HepG2 (cell line): ENCODE data around the gene ACTR1B. TPM values are rescaled to one million over a fixed set of nuclear protein-coding genes. Genes with fewer than 3 reads are reported as not detected.

Experiments used
- ATAC-seq: fragments of 200-7000 bp; cut with Tn5 transposase; 3 replicates; pipeline ENCODE4 v1.9.1; 2020; ENCODE audit warnings: mild to moderate bottlenecking, moderate library complexity
- BruUV-seq: library from RNA; stranded (reverse); fragments of 400-500 nt; replicated peaks from 2 replicates; lab custom pipeline; 2021; lab: Mats Ljungman, UMichigan
- CTCF ChIA-PET: fragments of 300-600 bp; formaldehyde crosslinking; extraction: SDS; loops from one replicate; lab custom pipeline; 2021; ENCODE audit warnings: low total read pairs, inconsistent platforms, low intra/inter-chr PET ratio; lab: Yijun Ruan, JAX
- POLR2A ChIA-PET: fragments of 350-600 bp; sonication (Branson Sonifier 250); formaldehyde crosslinking; loops from one replicate; lab custom pipeline; 2020; ENCODE audit warnings: antibody characterized with exemption, inconsistent platforms; lab: Yijun Ruan, JAX
- DNase-seq: peaks from one replicate; pipeline ENCODE4 v3.0.0-alpha.2; 2015; ENCODE audit warnings: low spot score
- FAIRE-seq: peaks from 3 replicates; lab custom pipeline; 2011; peaks lifted over from hg19 to GRCh38; lab: Jason Lieb, UNC
- H2AFZ ChIP-seq: one replicate; pipeline ENCODE4 v1.6.1; 2011; ENCODE audit warnings: low read length, inconsistent platforms
- H3K27ac ChIP-seq: fragments of 300-600 bp; 3 replicates; pipeline ENCODE4 v1.8.0; 2011; ENCODE audit warnings: mixed run types, mild to moderate bottlenecking, mixed read lengths, low read length, inconsistent platforms; ENCODE audit not compliant: insufficient read depth; ENCODE audit errors: extremely low read length
- H3K27me3 ChIP-seq, 2 experiments: fragments of 200-600 bp in 1 of 2; 2 replicates in 1 of 2; 3 replicates in 1 of 2; pipeline versions ENCODE4 v1.6.0 to v1.8.0; 2011; ENCODE audit warnings: low read length in 2 of 2, mild to moderate bottlenecking in 2 of 2, moderate library complexity in 2 of 2, inconsistent platforms in 1 of 2; ENCODE audit not compliant: insufficient read depth in 2 of 2, control insufficient read depth in 1 of 2
- H3K36me3 ChIP-seq, 2 experiments: fragments of 200-600 bp in 1 of 2; replicated peaks in 1 of 2; 2 replicates in 1 of 2; 3 replicates in 1 of 2; pipeline versions ENCODE4 v1.5.1 to v1.8.0; 2011; ENCODE audit warnings: low read length in 2 of 2, inconsistent platforms in 1 of 2; ENCODE audit not compliant: insufficient read depth in 2 of 2, control insufficient read depth in 1 of 2
- H3K4me1 ChIP-seq: 2 replicates; pipeline ENCODE4 v1.5.1; 2012; ENCODE audit warnings: low read length, inconsistent platforms; ENCODE audit not compliant: insufficient read depth
- H3K4me2 ChIP-seq: 2 replicates; pipeline ENCODE4 v1.6.0; 2011; ENCODE audit warnings: low read depth, low read length, inconsistent platforms
- H3K4me3 ChIP-seq, 3 experiments: fragments of 200-600 bp in 1 of 3; sonication (generic), shearing (Covaris generic) in 1 of 3; replicated peaks in 1 of 3; 2 replicates each; pipeline ENCODE4 v1.5.1; 2011 to 2016; ENCODE audit warnings: low read length in 3 of 3, inconsistent platforms in 2 of 3, low read depth in 2 of 3, mild to moderate bottlenecking in 2 of 3, control low read depth in 1 of 3, mixed read lengths in 1 of 3; ENCODE audit not compliant: insufficient read depth in 1 of 3
- H3K79me2 ChIP-seq: one replicate; pipeline ENCODE4 v1.6.1; 2011; ENCODE audit warnings: low read length, inconsistent platforms; ENCODE audit not compliant: insufficient read depth
- H3K9ac ChIP-seq: 2 replicates; pipeline ENCODE4 v1.6.0; 2011; ENCODE audit warnings: mild to moderate bottlenecking, low read depth, low read length, inconsistent platforms; ENCODE audit not compliant: insufficient read depth
- H3K9me3 ChIP-seq: 2 replicates; pipeline ENCODE4 v1.5.1; 2012; ENCODE audit warnings: mild to moderate bottlenecking, low read length
- H4K20me1 ChIP-seq: 2 replicates; pipeline ENCODE4 v1.6.0; 2011; ENCODE audit warnings: inconsistent platforms, mild to moderate bottlenecking, low read length, moderate library complexity; ENCODE audit not compliant: insufficient read depth
- AGO1 ChIP-seq: fragments of 200-400 bp; formaldehyde crosslinking; IDR thresholded peaks from 2 replicates; pipeline ENCODE4 v1.6.1; 2017; ENCODE audit warnings: mild to moderate bottlenecking, low read depth, low read length, moderate library complexity; ENCODE audit not compliant: poor library complexity, severe bottlenecking
- ARID2 ChIP-seq: sonication (generic); formaldehyde crosslinking; IDR thresholded peaks from 2 replicates; pipeline ENCODE4 v1.8.1; 2022; ENCODE audit warnings: mild to moderate bottlenecking, missing genetic modification reagents, borderline replicate concordance
- FOXM1 ChIP-seq: sonication (generic); formaldehyde crosslinking; IDR thresholded peaks from 2 replicates; pipeline ENCODE4 v1.5.0; 2020; ENCODE audit warnings: missing genetic modification reagents
- GATA4 ChIP-seq: sonication (generic); IDR thresholded peaks from 2 replicates; pipeline ENCODE4 v1.6.1; 2016; ENCODE audit warnings: antibody characterized with exemption, low read depth, borderline replicate concordance
- HNF4A ChIP-seq: sonication (generic); formaldehyde crosslinking; IDR thresholded peaks from 2 replicates; pipeline ENCODE4 v1.4.0; 2020; ENCODE audit warnings: missing genetic modification reagents
- HNF4G ChIP-seq, 2 experiments: sonication (generic) in 1 of 2; formaldehyde crosslinking in 1 of 2; IDR thresholded peaks; 2 replicates each; pipeline versions ENCODE4 v1.4.0 to v1.6.1; 2011 to 2020; ENCODE audit warnings: borderline replicate concordance in 2 of 2, low read depth in 2 of 2, mild to moderate bottlenecking in 2 of 2, low read length in 1 of 2, missing genetic modification reagents in 1 of 2, moderate library complexity in 1 of 2
- ZEB1 ChIP-seq: IDR thresholded peaks from 2 replicates; pipeline ENCODE4 v1.6.1; 2012; ENCODE audit warnings: mild to moderate bottlenecking, low read depth, inconsistent platforms; ENCODE audit not compliant: insufficient replicate concordance
- ZNF142 ChIP-seq: sonication (generic); formaldehyde crosslinking; IDR thresholded peaks from 2 replicates; pipeline ENCODE4 v1.4.0; 2020; ENCODE audit warnings: missing genetic modification reagents
- ZNF280D ChIP-seq: sonication (generic); formaldehyde crosslinking; IDR thresholded peaks from 2 replicates; pipeline ENCODE4 v1.5.1; 2020; ENCODE audit warnings: mild to moderate bottlenecking, missing genetic modification reagents
- ZNF605 ChIP-seq: sonication (generic); formaldehyde crosslinking; IDR thresholded peaks from 2 replicates; pipeline ENCODE4 v1.8.0; 2022; ENCODE audit warnings: mild to moderate bottlenecking, missing genetic modification reagents
- WGBS: methylation state at CpG from one replicate; pipeline ENCODE4 v1.1.6; 2017; ENCODE audit warnings: low lambda C conversion rate; 5-methylcytosine and 5-hydroxymethylcytosine counted together
- in situ Hi-C: cut with HindIII; loops from 2 replicates; pipeline ENCODE4 v1.10.0; 2017; ENCODE audit warnings: low pct_unique_long_range_greater_than_20kb; ENCODE audit not compliant: extremely low pct_ligation_motif_present
- intact Hi-C: fragments of 100-400 bp; cut with micrococcal nuclease; formaldehyde crosslinking; loops from one replicate; pipeline ENCODE4 v1.10.0; 2022; ENCODE audit not compliant: unreplicated experiment
- polyA plus RNA-seq, 8 experiments: library from polyadenylated mRNA; depleted of rRNA in 3 of 8; stranded (reverse) in 7 of 8; unstranded in 1 of 8; fragments of >200 nt; fragmentation: Illumina TruSeq in 4 of 8; extraction: Trizol in 4 of 8; gene quantifications; 2 replicates each; pipeline versions ENCODE4 v1.2.1 to v1.2.3, GENCODE V29; 2011 to 2016; ENCODE audit warnings: low read depth in 4 of 8, missing spikeins in 1 of 8, mixed read lengths in 1 of 8; ENCODE audit not compliant: insufficient read depth in 1 of 8
- total RNA-seq, 5 experiments: library from RNA; depleted of rRNA; stranded (reverse); fragments of >200 nt; fragmentation: Illumina TruSeq; extraction: Trizol; gene quantifications; 2 replicates each; pipeline ENCODE4 v1.2.3, GENCODE V29; 2016; ENCODE audit warnings: low read depth in 1 of 5

The ACTR1B gene
- total and polyA plus RNA-seq, 2 of the 13 experiments (the other 11 are each of a cell fraction or from before 2014, with no cell fraction given) = 61.7 to 76.7 TPM

- CTCF ChIA-PET = no interaction called here
- DNase-seq = no peak
These were observed 44.8 kb upstream of the ACTR1B start for GRCh38 chr2:97708608-97709007.

More at GRCh38 chr2:97708608-97709007, 44.8 kb upstream of the ACTR1B start:
- ATAC-seq = no peak
- Histone ChIP-seq H3K27ac (no peak overlapping the region), H3K79me2 (no peaks in the 10 kb centered on the region), H2AFZ (no peak overlapping the region), H3K4me2 (no peak overlapping the region), H3K36me3 (no peaks in the 10 kb centered on the region), H3K9ac (no peak overlapping the region), H3K4me3 (no peak overlapping the region), H3K4me1 (peaks cover 19% of the 10 kb centered on the region), H3K27me3 (peaks cover 4 to 18% of the 10 kb centered on the region in 2 experiments), H4K20me1 (no peaks in the 10 kb centered on the region), H3K9me3 (no peaks in the 10 kb centered on the region)
- no peak for FAIRE-seq
- WGBS = 69% methylated on average over 8 of the region's 8 CpGs
- POLR2A ChIA-PET = no interaction called here
- no TSS peak for BruUV-seq
- in situ Hi-C loops = loop anchor here (10.0 kb wide), 1 partner anchor 676 kb away; no protein-coding TSS in a partner anchor
- intact Hi-C loops = no loop called here
- TF ChIP-seq FOXM1 (CRISPR knock-in tag) = no peak
- TF ChIP-seq ZNF280D (CRISPR knock-in tag) = no peak
- no peak for TF ChIP-seq GATA4
- no peak for TF ChIP-seq HNF4G (IDR thresholded peaks at IDR 0.05; ENCODE audit: borderline replicate concordance, low read depth, low read length)
- no peak for TF ChIP-seq HNF4G (CRISPR knock-in tag; IDR thresholded peaks at IDR 0.05; ENCODE audit: borderline replicate concordance, low read depth)
- no peak for TF ChIP-seq ZEB1
- TF ChIP-seq ZNF142 (CRISPR knock-in tag) = no peak
- no peak for TF ChIP-seq ARID2
- no peak for TF ChIP-seq ZNF605
- no peak for TF ChIP-seq HNF4A (CRISPR knock-in tag)
- TF ChIP-seq AGO1 = no peak
